Ovary (tissue), 9 donors: ENCODE measurements around the gene ERG. TPM values are rescaled to one million over a fixed set of nuclear protein-coding genes. Genes with fewer than 3 reads are reported as not detected.

Experiments
- DNase-seq, 5 donors: peaks; one replicate each; pipeline ENCODE4 v3.0.0-alpha.2; 2019 to 2020
- H3K27ac ChIP-seq, 2 donors: fragments of 200-600 bp; one replicate each; pipeline versions ENCODE4 v1.5.1 to v1.8.0; 2019 to 2022
- H3K27me3 ChIP-seq: fragments of 200-600 bp; one replicate; pipeline ENCODE4 v1.8.0; 2022
- H3K36me3 ChIP-seq: fragments of 200-600 bp; sonication (generic); one replicate; pipeline ENCODE4 v1.5.1; 2019
- H3K4me1 ChIP-seq: one replicate; pipeline ENCODE4 v1.8.1; 2013; ENCODE audit warnings: mild to moderate bottlenecking, moderate library complexity; ENCODE audit not compliant: insufficient read depth
- H3K4me3 ChIP-seq: fragments of 200-600 bp; sonication (generic); one replicate; pipeline ENCODE4 v1.5.1; 2017
- H3K9me3 ChIP-seq, 2 donors: fragments of 200-600 bp in 1 of 2; sonication (generic) in 1 of 2; one replicate each; pipeline versions ENCODE4 v1.5.1 to v1.8.1; 2013 to 2019; ENCODE audit warnings: mild to moderate bottlenecking in 1 of 2, moderate library complexity in 1 of 2
- EP300 ChIP-seq: sonication (generic); formaldehyde crosslinking; IDR thresholded peaks from one replicate; pipeline ENCODE4 v1.6.1; 2017; ENCODE audit warnings: antibody characterized with exemption
- POLR2A ChIP-seq: fragments of 450-650 bp; IDR thresholded peaks from one replicate; pipeline ENCODE4 v1.6.1; 2017; ENCODE audit warnings: antibody characterized with exemption, mild to moderate bottlenecking, moderate library complexity
- WGBS, 3 donors: extraction: QIAGEN DNeasy Blood & Tissue Kit in 1 of 3; methylation state at CpG; one replicate each; pipeline versions ENCODE4 v1.1.5 to v1.1.7; 2013 to 2017; 5-methylcytosine and 5-hydroxymethylcytosine counted together
- intact Hi-C, 4 donors: fragments of 100-400 bp; cut with DNase I; formaldehyde crosslinking; loops; one replicate each; pipeline versions ENCODE4 v1.11.0 to v1.15.1; 2022 to 2023
- polyA plus RNA-seq, 2 donors: library from polyadenylated mRNA; stranded (reverse); fragments of 200-250 nt in 1 of 2; fragments of 350-450 nt in 1 of 2; fragmentation: Illumina TruSeq in 1 of 2; extraction: RNeasy Lipid Tissue Mini Kit (QIAGEN cat#74804) in 1 of 2; gene quantifications; one replicate each; pipeline ENCODE4 v1.2.3, GENCODE V29; 2013 to 2014
- total RNA-seq, 7 donors: library from RNA; depleted of rRNA in 2 of 7; stranded (reverse); fragments of >200 nt in 2 of 7; fragmentation: NEBNext Ultra II Directional in 3 of 7; extraction: Animal tissue kit (Norgen Biotek cat#: 25700) in 3 of 7; gene quantifications; one replicate each; pipeline versions ENCODE4 v1.1.0 to v1.2.4, GENCODE V29; 2016 to 2023
- TF ChIP-seq, protein P1 (sequence below), 3 donors: fragments of 450-650 bp in 2 of 3; fragments of 200-600 bp in 1 of 3; IDR thresholded peaks; one replicate each; pipeline versions ENCODE4 v1.5.1 to v1.8.0; 2016 to 2022; ENCODE audit warnings: antibody characterized with exemption in 3 of 3, mild to moderate bottlenecking in 1 of 3
- donor health status: DM: no; HTN: no; CAD: no; lungs with moderate emphysema.
- donor health status: DM: no; HTN: no; CAD: no.
- donor health status: Bipolar disorder and iron deficiency.
- donor health status: DM: yes; HTN: yes; CAD: no.
- donor health status: DM: no; HTN: no; CAD: no.
- donor health status: DM: yes; HTN: yes; CAD: no.

Gene ERG
- total and polyA plus RNA-seq, 9 donors: 3.8 to 23.1 (median 9.5) TPM

DNA sequence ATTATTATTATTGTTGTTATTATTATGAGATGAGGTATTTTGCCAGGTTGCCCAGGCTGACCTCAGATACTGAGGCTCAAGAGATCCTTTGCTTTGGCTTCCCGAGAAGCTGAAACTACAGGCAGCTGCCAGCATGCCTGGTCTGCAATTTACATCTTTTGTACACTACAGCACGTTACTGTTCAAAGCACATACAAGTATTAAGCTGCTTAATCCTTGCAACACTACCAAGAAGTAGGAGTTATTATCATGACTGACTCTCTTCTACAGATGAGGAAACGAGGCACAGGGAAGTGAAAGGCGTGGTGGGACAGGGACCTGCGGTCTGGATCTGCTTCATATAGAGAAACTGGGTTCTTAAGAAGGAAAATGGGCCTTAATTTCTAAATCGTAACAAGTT, 11.6 kb downstream of the ERG start:
- no peak for TF ChIP-seq EP300
- TF ChIP-seq, protein P1, sequence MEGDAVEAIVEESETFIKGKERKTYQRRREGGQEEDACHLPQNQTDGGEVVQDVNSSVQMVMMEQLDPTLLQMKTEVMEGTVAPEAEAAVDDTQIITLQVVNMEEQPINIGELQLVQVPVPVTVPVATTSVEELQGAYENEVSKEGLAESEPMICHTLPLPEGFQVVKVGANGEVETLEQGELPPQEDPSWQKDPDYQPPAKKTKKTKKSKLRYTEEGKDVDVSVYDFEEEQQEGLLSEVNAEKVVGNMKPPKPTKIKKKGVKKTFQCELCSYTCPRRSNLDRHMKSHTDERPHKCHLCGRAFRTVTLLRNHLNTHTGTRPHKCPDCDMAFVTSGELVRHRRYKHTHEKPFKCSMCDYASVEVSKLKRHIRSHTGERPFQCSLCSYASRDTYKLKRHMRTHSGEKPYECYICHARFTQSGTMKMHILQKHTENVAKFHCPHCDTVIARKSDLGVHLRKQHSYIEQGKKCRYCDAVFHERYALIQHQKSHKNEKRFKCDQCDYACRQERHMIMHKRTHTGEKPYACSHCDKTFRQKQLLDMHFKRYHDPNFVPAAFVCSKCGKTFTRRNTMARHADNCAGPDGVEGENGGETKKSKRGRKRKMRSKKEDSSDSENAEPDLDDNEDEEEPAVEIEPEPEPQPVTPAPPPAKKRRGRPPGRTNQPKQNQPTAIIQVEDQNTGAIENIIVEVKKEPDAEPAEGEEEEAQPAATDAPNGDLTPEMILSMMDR (IDR thresholded peaks at IDR 0.05): no peak
- TF ChIP-seq POLR2A: no peak
- H3K27ac ChIP-seq: no peak overlapping the region
- H3K4me1 ChIP-seq: no peaks in the 10 kb centered on the region
- H3K27me3 ChIP-seq: no peaks in the 10 kb centered on the region
- no peaks in the 10 kb centered on the region for H3K36me3 ChIP-seq
- intact Hi-C loops: no loop called here
- no peak overlapping the region for H3K4me3 ChIP-seq
- no peak for DNase-seq
- no peaks in the 10 kb centered on the region for H3K9me3 ChIP-seq
- WGBS, 3 donors: 75 to 79% (median 79%) methylated on average over 6 of the region's 6 CpGs

DNA sequence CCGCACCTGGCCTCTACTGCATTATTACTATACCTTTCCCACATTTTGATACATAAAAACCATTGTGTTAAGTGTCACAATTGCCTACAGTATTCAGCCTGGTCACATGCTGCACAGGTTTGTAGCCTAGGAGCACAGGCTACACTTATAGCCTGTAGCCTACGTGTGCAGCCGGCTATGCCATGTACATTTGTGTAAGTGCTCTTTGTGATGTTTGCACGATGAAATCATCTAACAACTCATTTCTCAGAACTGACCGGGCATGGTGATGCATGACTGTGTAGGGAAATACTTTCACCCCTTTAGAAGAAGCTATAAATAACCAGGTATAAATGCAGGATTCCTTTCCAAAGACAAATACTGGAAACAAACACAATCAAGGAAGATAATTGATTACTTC, 12.1 kb downstream of the ERG start:
- intact Hi-C loops: no loop called here
- Histone ChIP-seq H3K4me3 (no peak overlapping the region), H3K27ac (no peak overlapping the region), H3K27me3 (no peaks in the 10 kb centered on the region), H3K4me1 (no peaks in the 10 kb centered on the region), H3K9me3 (no peaks in the 10 kb centered on the region), H3K36me3 (no peaks in the 10 kb centered on the region)
- TF ChIP-seq, protein P1 (IDR thresholded peaks at IDR 0.05): no peak
- no peak for TF ChIP-seq POLR2A
- no peak for TF ChIP-seq EP300
- WGBS, 3 donors: 80 to 92% (median 89%) methylated on average over 5 of the region's 5 CpGs
- no peak for DNase-seq

DNA sequence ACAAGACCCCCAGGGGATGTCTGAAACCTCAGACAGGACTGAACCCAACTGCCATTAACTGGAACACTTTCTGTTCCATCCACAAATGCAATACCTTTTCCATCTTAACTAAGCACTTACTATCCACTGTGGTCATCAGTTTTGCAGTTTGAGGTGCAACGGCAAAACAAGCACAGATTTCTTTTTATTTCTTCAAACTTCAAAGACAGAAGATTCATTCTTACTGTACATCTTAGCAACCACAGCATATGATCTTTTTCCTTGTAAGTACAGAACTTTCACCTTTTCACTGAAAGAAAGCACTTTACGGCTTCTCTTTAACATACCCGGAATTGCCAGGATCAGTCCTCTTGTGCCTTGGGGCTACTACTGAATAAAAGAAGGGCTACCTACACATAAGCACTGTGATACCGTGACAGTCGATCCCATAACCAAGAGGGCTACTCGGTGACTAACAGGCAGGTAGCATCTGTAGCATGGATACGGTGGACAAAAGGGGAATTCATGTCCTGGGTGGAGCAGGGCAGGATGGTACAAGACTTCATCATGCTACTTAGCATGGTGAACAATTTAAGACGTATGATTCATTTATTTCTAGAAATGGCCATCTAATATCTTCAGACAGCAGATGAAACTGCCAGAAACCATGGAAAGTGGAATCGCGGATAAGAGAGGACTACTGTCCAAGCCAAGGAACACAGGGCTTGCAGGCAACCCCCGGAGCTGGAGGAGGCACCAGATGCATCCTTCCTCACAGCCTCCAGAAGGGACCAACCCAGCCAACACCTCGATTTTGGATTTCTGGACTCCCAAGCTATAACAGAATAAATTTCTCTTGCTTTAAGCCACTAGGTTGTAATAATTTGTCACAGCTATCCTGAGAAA, 18.4 kb downstream of the ERG start:
- DNase-seq: no peak
- no peaks in the 10 kb centered on the region for H3K9me3 ChIP-seq
- intact Hi-C loops: no loop called here
- no peaks in the 10 kb centered on the region for H3K36me3 ChIP-seq
- TF ChIP-seq, protein P1 (IDR thresholded peaks at IDR 0.05): no peak
- TF ChIP-seq EP300 (no peak), POLR2A (no peak)
- no peaks in the 10 kb centered on the region for H3K27me3 ChIP-seq
- 80 to 87% (median 84%) methylated on average over 12 of the region's 12 CpGs for WGBS, 3 donors
- no peak overlapping the region for H3K4me3 ChIP-seq
- no peaks in the 10 kb centered on the region for H3K4me1 ChIP-seq
- no peak overlapping the region for H3K27ac ChIP-seq

DNA sequence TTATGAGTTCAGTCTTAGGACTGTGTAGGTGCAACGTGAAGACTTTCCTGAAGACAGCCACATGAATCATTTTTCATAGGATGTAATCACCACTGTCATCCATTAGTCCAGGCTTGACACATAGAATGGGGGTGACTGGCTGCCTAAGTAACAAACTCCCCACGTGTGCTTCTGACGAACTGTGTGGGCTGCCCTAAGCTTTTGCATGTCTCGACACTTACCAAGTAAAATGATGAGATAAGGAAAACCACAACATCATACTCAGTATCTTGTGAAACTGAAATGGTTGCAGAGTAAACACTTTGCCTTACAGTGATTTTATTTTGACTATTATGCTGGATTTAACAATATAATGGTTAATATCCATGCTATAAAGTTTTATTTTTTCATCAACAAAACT, 19.5 kb downstream of the ERG start:
- Histone ChIP-seq H3K4me1 (no peaks in the 10 kb centered on the region), H3K27ac (no peak overlapping the region), H3K4me3 (no peak overlapping the region), H3K36me3 (no peaks in the 10 kb centered on the region), H3K9me3 (no peaks in the 10 kb centered on the region), H3K27me3 (no peaks in the 10 kb centered on the region)
- 20 to 27% (median 24%) methylated on average over 4 of the region's 4 CpGs for WGBS, 3 donors
- TF ChIP-seq POLR2A (no peak), EP300 (no peak)
- TF ChIP-seq, protein P1 (IDR thresholded peaks at IDR 0.05): no peak
- DNase-seq: no peak
- intact Hi-C loops: no loop called here
